ENCODE measurements around the gene CEP104. TPM values are rescaled to one million over a fixed set of nuclear protein-coding genes. Genes with fewer than 3 reads are reported as not detected.

Gene CEP104
- polyA plus RNA-seq, 3 donors from 2014 or later: 2.5 to 32.7 (median 18.2) TPM

DNA sequence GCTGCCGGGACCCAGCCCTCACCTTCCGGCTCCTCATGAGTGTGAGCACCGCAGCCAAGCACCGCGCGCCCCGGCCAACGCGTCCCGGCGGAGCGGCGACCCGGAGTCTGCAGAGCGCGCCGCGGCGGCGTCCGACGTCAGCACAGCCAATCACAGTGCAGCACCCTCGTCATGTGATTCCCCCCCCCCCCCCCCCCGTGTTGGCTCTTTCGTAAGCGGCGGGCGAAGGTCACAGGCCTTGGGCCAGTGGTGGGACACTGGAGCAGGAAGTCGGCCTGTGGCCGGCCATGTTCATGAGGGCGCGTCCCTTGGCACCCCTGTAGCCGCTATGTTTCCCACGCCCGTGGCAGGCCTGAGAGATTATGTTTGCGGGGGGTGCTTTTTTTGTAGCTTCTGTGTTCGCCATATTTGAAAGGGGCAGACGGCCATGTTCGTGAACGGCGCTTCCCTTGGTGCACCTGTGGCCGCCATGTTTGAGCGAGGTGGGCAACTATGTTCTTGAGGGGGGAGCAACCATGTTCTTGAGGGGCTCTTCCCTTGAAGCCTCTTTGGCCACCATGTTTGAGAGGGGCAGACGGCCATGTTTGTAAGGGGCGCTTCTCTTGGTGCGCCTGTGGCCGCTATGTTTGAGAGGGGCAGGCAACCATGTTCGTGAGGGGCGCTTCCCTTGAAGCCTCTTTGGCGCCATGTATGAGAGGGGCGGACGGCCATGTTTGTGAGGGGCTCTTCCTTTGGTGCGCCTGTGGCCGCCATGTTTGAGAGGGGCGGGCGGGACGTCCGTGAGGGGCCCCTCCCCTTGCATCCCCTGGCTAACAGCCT is 43.3 kb upstream of the CEP104 start, which contains the start of gene C1orf174:
C1orf174 (minus strand) TSS at position 123 of the 819 bp plus-strand sequence; CDS start at position 37, 86 bp downstream.
- Mint-ChIP-seq H3K36me3 (peaks cover 4 to 9% (median 4%) of the 10 kb centered on the region in 3 donors), H3K27ac (peak within 1 kb of the TSS; percentile 89 to 98 (median 95)), H3K9me3 (peaks cover 3 to 8% (median 5%) of the 10 kb centered on the region in 6 donors), H3K27me3 (ENCODE audit: low read depth in 3 of 3) (peaks cover 5 to 23% (median 9%) of the 10 kb centered on the region in 3 donors), H3K4me1 (peaks cover 39 to 62% of the 10 kb centered on the region in 2 donors), H3K4me3 (peak within 1 kb of the TSS; percentile 87 to 98 (median 95))
- DNase-seq: peak; percentile 95 to 97 (median 97)

DNA sequence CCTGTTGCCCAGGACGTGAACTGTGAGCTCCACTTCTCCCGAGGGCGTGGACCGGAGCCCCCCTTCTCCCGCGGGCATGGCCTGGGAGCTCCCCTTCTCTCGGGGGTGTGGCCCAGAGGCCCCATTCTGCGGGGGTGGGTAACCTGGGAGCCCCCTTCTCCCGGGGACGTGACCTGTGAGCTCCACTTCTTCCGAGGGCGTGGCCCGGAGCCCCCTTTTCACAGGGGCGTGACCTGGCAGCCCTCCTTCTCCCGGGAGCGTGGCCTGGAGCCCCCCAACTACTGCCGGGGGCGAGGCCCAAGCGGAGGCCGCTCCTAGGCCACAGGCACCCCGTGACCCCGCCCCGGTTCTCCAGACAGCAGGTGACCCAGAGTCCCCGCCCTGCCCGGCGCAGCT is 42.7 kb upstream of the CEP104 start:
- H3K27me3 Mint-ChIP-seq (ENCODE audit: low read depth in 3 of 3): peaks cover 5 to 23% (median 9%) of the 10 kb centered on the region in 3 donors
- peak in 1 of 3 donors; percentile 10 for DNase-seq
- H3K4me3 Mint-ChIP-seq: peak overlapping the region; percentile 87 to 98 (median 95)
- peaks cover 3 to 8% (median 5%) of the 10 kb centered on the region in 6 donors for H3K9me3 Mint-ChIP-seq
- peaks cover 4 to 9% (median 4%) of the 10 kb centered on the region in 3 donors for H3K36me3 Mint-ChIP-seq
- H3K27ac Mint-ChIP-seq: peak overlapping the region; percentile 89 to 98 (median 95)
- H3K4me1 Mint-ChIP-seq: peaks cover 39 to 64% of the 10 kb centered on the region in 2 donors

DNA sequence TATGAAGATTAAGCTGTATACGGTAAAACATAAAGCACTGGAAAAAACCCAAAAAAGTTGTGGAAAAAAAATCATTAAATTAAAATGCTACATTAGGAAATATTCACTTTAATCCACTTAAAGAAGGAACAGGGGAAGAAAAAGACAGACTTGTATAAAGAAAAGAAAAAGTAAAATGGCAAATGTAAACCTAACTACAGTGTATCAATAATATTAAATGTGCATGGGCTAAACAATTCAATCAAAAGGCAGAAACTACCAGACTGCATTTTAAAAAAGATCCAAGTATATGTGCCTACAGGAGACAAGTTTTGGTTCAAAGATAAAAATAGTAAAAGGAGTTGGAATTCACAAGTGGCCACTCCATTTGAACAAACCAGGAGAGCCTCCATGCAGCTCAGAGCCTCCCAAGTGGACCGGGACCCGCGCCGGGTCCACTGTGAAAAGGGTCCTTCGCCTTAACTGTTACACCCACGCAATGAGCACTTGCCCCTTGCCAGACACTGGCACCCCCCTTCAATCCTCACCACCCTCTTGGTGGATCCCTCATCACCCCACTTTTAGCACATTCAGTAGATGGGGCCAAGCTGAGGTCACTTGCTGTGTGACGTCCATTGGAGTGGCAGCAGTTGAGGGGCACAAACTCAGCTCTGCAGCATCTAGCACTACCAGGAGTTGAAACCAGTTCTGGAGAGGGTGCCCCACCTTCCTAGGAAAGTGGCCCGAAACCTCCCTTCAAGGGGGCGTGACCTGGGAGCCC is 42.2 kb upstream of the CEP104 start:
- Mint-ChIP-seq H3K36me3 (peaks cover 4 to 9% (median 4%) of the 10 kb centered on the region in 3 donors), H3K4me3 (peak overlapping the region; percentile 86 to 98 (median 91)), H3K27ac (peak overlapping the region; percentile 77 to 97 (median 94)), H3K27me3 (ENCODE audit: low read depth in 3 of 3) (peaks cover 5 to 23% (median 9%) of the 10 kb centered on the region in 3 donors), H3K9me3 (peaks cover 3 to 8% (median 5%) of the 10 kb centered on the region in 6 donors), H3K4me1 (peaks cover 39 to 63% of the 10 kb centered on the region in 2 donors)
- peak in 1 of 3 donors; percentile 31 for DNase-seq

DNA sequence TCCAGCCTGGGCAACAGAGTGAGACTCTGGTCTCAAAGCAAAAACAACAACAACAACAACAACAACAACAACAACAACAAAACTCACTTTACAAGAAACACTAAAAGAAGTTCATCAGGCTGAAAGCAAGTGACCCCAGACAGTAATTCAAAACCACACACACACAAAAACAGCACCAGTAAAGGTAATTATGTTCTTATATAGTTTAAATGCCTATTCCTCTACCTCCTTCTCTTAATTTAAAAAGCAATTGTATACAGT is 41.4 kb upstream of the CEP104 start:
- peak overlapping the region in 5 of 6 donors; percentile 91 to 97 (median 94) for H3K27ac Mint-ChIP-seq

DNA sequence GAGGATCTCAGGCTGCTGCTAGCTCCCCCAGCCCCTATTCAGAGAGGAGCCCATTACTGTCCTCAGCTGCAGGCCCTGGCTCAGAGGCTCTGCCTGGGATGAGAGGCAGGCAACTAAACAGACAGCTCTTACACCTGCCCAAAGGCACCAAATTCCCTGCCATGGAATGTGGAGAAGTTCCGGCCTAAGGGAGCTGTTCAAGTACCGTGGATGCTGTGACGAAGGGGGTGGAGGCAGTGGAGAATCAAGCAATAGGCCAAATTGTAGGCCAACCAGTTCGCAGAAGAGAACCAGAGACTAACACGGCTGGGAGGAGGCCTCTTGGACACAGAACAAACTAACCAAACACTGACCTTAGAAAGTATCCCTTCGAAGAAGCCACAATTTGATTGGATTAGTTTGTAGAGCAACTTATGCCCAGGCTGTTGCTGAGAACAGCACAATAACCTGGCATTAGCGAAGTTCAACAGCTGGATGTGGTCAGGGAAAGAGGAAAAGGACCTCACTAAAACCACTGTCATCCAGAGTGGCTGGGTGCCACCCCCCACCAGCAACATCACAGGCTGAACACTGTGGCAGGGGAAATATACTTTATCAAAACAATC is 39.5 kb upstream of the CEP104 start:
- H3K4me1 Mint-ChIP-seq: peaks cover 51 to 53% of the 10 kb centered on the region in 2 donors
- DNase-seq: no peak
- H3K4me3 Mint-ChIP-seq: peak overlapping the region in 2 of 5 donors; percentile 21 to 33
- H3K27me3 Mint-ChIP-seq (ENCODE audit: low read depth in 3 of 3): peaks cover 5 to 15% (median 9%) of the 10 kb centered on the region in 3 donors
- H3K36me3 Mint-ChIP-seq: peaks cover 4 to 9% (median 7%) of the 10 kb centered on the region in 3 donors
- peaks cover 3 to 8% (median 5%) of the 10 kb centered on the region in 6 donors for H3K9me3 Mint-ChIP-seq
- H3K27ac Mint-ChIP-seq: peak overlapping the region in 5 of 6 donors; percentile 20 to 84 (median 51)

More for the DNA sequence above, 41.4 kb upstream of the CEP104 start:
- DNase-seq: no peak
- peaks cover 5 to 19% (median 9%) of the 10 kb centered on the region in 3 donors for H3K27me3 Mint-ChIP-seq (ENCODE audit: low read depth in 3 of 3)
- H3K36me3 Mint-ChIP-seq: peaks cover 4 to 9% (median 4%) of the 10 kb centered on the region in 3 donors
- peaks cover 3 to 8% (median 5%) of the 10 kb centered on the region in 6 donors for H3K9me3 Mint-ChIP-seq
- peak overlapping the region; percentile 86 to 98 (median 91) for H3K4me3 Mint-ChIP-seq
- peaks cover 40 to 57% of the 10 kb centered on the region in 2 donors for H3K4me1 Mint-ChIP-seq

DNA sequence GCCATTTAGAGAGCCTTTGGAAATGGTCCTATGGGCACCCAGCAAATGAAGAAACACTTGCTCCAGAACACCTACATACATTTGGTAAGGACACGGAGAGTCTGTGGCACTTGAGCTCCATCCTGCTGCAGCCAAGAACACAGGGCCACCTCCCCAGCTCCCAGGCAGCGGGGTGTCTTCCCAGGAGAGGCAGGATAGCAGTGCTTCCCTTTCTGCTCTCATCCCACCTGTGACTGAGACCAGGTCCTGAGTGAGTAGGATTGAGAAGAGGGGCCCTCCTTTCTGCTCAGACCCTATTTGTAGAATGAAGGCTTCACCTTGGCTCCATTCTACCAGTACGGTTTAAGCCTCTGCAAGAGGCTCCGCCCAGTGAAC is 38.9 kb upstream of the CEP104 start:
- H3K4me1 Mint-ChIP-seq: peaks cover 54 to 56% of the 10 kb centered on the region in 2 donors
- peak overlapping the region in 1 of 5 donors; percentile 33 for H3K4me3 Mint-ChIP-seq
- H3K27ac Mint-ChIP-seq: peak overlapping the region in 5 of 6 donors; percentile 9 to 84 (median 45)

DNA sequence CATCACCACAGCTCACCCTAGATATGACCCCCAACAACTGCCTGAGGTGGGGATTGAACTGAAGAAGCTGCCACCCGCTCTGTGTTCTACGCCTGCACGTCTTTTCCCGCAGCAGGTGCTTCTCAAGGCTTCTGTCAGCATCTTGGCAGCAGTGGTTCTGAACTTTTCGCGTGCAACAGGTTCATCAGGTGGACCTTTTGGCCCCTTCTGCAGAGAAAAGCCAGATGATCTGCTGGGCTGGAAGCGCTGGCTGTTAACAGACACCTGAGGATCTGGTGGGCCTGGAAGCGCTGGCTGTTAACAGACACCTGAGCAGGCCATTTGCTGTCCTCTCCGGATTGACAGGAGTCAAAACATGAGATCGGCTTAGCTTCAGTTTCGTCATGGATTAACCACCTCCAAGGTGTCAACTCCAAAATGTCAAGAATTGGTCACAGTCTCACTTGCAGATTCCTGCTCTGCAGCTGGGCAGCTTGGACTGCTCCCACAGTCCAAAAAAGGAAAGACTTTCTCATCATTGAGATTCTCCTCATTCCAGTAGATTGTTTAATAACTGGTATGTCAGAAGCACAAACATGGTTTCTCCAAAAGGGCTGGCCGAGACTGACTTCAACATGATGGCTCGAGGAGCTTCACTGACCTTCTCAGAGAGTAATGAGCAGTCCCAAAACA is 38.4 kb upstream of the CEP104 start:
- no peak overlapping the region for H3K4me3 Mint-ChIP-seq
- H3K4me1 Mint-ChIP-seq: peaks cover 58 to 61% of the 10 kb centered on the region in 2 donors
- DNase-seq: no peak
- H3K36me3 Mint-ChIP-seq: peaks cover 4 to 11% (median 9%) of the 10 kb centered on the region in 3 donors
- H3K9me3 Mint-ChIP-seq: peaks cover 3 to 8% (median 5%) of the 10 kb centered on the region in 6 donors
- peak overlapping the region in 5 of 6 donors; percentile 9 to 63 (median 20) for H3K27ac Mint-ChIP-seq
- peaks cover 9 to 18% (median 9%) of the 10 kb centered on the region in 3 donors for H3K27me3 Mint-ChIP-seq (ENCODE audit: low read depth in 3 of 3)

More for the DNA sequence above, 38.9 kb upstream of the CEP104 start:
- DNase-seq: no peak
- Mint-ChIP-seq H3K27me3 (ENCODE audit: low read depth in 3 of 3) (peaks cover 6 to 17% (median 9%) of the 10 kb centered on the region in 3 donors), H3K36me3 (peaks cover 4 to 9% (median 7%) of the 10 kb centered on the region in 3 donors), H3K9me3 (peaks cover 3 to 8% (median 5%) of the 10 kb centered on the region in 6 donors)

DNA sequence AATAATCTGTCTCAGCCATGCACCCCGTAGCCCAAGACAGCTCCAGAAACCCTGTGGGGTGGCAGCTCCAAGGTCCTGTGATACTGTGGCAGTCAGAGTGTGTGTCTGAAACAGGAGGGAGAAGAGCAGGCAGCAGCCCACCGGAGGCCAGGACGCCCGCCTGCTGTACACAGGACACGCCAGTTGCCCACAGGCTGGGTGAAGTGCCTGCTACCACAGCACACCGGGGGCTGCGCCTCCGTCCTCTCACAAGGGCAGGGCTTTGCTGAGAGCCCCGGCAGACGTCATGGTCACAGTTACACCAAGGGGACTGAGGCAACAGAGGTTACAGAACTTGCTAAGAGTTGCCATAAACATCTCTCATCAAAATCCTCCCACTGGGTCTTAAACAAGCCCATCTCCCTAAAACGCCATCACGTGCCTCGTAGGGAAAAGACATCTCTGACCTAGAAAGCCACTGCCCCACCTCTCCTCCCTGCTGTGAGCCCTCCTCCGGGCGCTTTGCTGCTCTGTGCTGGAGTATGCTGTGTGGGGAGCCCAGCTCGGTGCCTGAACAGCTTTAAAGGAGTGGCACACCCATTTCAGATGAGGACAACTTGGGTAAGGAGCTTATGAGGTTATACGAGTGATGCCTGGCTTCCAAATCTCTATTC is 37.7 kb upstream of the CEP104 start:
- peaks cover 4 to 17% (median 6%) of the 10 kb centered on the region in 3 donors for H3K27me3 Mint-ChIP-seq (ENCODE audit: low read depth in 3 of 3)
- peaks cover 3 to 8% (median 5%) of the 10 kb centered on the region in 6 donors for H3K9me3 Mint-ChIP-seq
- H3K36me3 Mint-ChIP-seq: peaks cover 9 to 16% (median 14%) of the 10 kb centered on the region in 3 donors
- H3K4me3 Mint-ChIP-seq: no peak overlapping the region
- peaks cover 65 to 68% of the 10 kb centered on the region in 2 donors for H3K4me1 Mint-ChIP-seq
- no peak for DNase-seq
- peak overlapping the region in 3 of 6 donors; percentile 16 to 28 (median 20) for H3K27ac Mint-ChIP-seq

DNA sequence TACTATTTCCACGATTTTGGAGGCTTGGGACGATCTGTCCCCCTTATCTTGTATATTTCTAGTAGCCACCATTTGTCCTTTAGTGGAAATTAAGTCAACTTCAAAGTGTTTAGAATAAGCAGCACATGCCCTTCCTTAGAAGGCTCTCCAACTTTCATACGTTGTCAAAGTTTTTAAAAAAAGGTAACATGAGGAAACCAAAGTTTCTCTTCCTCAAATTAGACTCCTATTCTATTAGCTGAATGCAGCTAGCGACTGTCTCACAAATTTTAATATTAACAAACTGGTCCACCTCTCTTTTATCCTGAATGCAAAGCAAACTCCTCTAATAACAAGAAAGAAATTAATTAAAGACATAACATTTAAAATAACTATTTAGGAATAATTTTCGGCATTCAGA is 36.2 kb upstream of the CEP104 start:
- Mint-ChIP-seq H3K4me3 (no peak overlapping the region), H3K9me3 (peaks cover 3 to 6% (median 5%) of the 10 kb centered on the region in 6 donors), H3K36me3 (peaks cover 13 to 20% (median 17%) of the 10 kb centered on the region in 3 donors), H3K4me1 (peaks cover 63 to 68% of the 10 kb centered on the region in 2 donors), H3K27me3 (ENCODE audit: low read depth in 3 of 3) (peaks cover 6 to 16% (median 6%) of the 10 kb centered on the region in 3 donors), H3K27ac (peak overlapping the region; percentile 62 to 88 (median 72))
- no peak for DNase-seq

DNA sequence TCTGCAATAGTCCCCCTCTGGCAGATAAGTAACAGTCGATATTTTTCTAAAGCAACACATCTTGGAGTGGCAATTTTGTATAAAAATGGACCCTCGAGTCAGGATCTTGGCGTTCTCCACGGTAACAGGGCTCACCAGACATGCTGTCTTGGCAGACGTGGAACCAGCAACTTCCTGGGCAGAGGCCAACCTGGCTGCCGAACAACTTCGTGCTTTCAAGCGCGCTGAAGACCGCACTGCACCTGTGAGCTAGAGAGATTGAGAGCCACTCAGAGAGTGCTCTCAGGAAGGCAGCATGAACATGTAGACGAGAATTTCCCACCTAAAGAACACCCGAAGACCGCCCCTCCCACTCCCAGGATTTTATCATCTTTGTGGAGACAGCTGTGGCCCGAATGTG is 35.7 kb upstream of the CEP104 start:
- peaks cover 63 to 68% of the 10 kb centered on the region in 2 donors for H3K4me1 Mint-ChIP-seq
- DNase-seq: no peak
- H3K9me3 Mint-ChIP-seq: peaks cover under 1 to 5% (median 4%) of the 10 kb centered on the region in 6 donors
- H3K27me3 Mint-ChIP-seq (ENCODE audit: low read depth in 3 of 3): peaks cover 6 to 14% (median 6%) of the 10 kb centered on the region in 3 donors
- H3K4me3 Mint-ChIP-seq: peak overlapping the region in 1 of 5 donors; percentile 12
- H3K36me3 Mint-ChIP-seq: peaks cover 13 to 25% (median 17%) of the 10 kb centered on the region in 3 donors
- peak overlapping the region; percentile 69 to 88 (median 78) for H3K27ac Mint-ChIP-seq

DNA sequence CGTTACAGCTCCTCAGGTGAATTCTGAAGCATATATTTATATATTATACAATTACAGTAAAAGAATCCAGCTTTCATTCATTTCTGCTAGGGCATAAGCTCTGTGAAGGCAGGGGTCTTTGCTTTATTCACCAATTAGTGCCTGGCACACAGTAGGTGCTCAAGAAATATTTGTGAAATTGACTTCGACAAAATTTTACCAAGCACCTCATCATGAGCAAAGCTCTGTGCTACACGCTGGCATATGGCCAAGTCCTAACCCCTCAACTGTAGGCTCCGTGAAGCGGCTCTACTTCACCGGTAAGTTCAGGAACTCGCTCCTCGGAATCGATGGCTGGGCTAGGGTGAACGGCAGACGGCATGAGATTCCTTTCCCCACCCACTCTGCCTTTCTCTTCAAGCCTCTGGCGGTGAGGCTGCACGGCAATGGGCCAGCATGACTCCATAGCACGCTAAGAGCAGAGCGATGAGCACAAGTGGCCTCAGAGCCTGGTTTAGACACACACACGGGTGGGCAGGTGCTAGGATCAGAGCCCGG is 34.4 kb upstream of the CEP104 start:
- DNase-seq: peak in 2 of 3 donors; percentile 11 to 20
- H3K36me3 Mint-ChIP-seq: peaks cover 11 to 21% (median 15%) of the 10 kb centered on the region in 3 donors
- H3K4me3 Mint-ChIP-seq: peak overlapping the region in 4 of 5 donors; percentile 33 to 87 (median 84)
- no peaks in the 10 kb centered on the region for H3K9me3 Mint-ChIP-seq
- H3K27me3 Mint-ChIP-seq (ENCODE audit: low read depth in 3 of 3): peaks cover 6 to 10% (median 6%) of the 10 kb centered on the region in 3 donors
- H3K27ac Mint-ChIP-seq: peak overlapping the region; percentile 94 to 100 (median 99)
- H3K4me1 Mint-ChIP-seq: peaks cover 55 to 57% of the 10 kb centered on the region in 2 donors

All from immature natural killer cell (primary cell).